ENCODE data around the gene PPARD.

DNA sequence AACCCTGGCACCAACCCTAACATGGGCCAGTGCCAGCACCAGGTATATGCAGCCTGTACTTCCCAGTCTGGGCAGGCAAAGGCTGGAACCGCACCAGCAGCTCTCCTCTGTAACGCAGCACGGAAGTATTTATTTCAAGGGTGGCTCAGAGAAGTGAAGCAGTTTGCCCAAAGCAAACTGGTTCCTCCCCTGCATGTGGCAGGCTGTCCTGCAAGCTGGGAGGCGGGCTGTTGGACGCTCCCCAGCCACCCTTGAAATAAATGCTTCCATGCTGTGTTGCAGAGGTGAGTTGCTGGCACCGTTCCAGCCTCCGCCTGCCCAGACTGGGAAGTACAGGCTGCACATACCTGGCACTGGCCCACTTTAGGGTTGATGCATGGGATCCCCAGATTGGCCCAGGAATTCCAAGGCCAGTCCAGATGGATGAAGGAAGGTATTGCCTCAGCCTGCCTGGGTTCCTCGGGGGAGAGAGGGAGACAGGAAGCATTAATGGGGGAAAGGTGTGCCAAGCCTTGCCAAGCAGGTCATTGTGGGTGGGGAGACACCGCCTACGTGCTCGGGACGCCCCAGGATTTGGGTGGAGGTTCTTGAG lies 49.8 kb downstream of the PPARD start:
- TF ChIP-seq, protein P1, sequence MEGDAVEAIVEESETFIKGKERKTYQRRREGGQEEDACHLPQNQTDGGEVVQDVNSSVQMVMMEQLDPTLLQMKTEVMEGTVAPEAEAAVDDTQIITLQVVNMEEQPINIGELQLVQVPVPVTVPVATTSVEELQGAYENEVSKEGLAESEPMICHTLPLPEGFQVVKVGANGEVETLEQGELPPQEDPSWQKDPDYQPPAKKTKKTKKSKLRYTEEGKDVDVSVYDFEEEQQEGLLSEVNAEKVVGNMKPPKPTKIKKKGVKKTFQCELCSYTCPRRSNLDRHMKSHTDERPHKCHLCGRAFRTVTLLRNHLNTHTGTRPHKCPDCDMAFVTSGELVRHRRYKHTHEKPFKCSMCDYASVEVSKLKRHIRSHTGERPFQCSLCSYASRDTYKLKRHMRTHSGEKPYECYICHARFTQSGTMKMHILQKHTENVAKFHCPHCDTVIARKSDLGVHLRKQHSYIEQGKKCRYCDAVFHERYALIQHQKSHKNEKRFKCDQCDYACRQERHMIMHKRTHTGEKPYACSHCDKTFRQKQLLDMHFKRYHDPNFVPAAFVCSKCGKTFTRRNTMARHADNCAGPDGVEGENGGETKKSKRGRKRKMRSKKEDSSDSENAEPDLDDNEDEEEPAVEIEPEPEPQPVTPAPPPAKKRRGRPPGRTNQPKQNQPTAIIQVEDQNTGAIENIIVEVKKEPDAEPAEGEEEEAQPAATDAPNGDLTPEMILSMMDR (conservative IDR thresholded peaks at IDR 0.05; ENCODE audit: low read length), result no peak
- no peak for TF ChIP-seq EZH2phosphoT487 (IDR thresholded peaks at IDR 0.05; ENCODE audit: borderline replicate concordance, low read depth, low read length)

Data from OCI-LY7 (cell line).